Measurements from ENCODE around the gene BLZF1. TPM values are rescaled to one million over a fixed set of nuclear protein-coding genes. Genes with fewer than 3 reads are reported as not detected.

Gene BLZF1
- total RNA-seq, 1 donor: 29.7 TPM

GRCh38 chr1:169367096-169367685 is 804 bp upstream of the BLZF1 start:
- peak overlapping the region; percentile 83 for H3K4me2 ChIP-seq (ENCODE audit: insufficient read depth, low read length)
- no peaks in the 10 kb centered on the region for H4K20me1 ChIP-seq (ENCODE audit: insufficient read depth, low read length)
- no peaks in the 10 kb centered on the region for H3K9me3 ChIP-seq (ENCODE audit: low read depth, low read length)
- no peaks in the 10 kb centered on the region for H3K27me3 ChIP-seq (ENCODE audit: insufficient read depth, low read length)
- H3K36me3 ChIP-seq (ENCODE audit: insufficient read depth, low read length): peaks cover 19% of the 10 kb centered on the region
- H3K4me3 ChIP-seq (ENCODE audit: insufficient read depth, low read length): peak overlapping the region; percentile 76
- H3K79me2 ChIP-seq (ENCODE audit: insufficient read depth, low read length): peaks cover 71% of the 10 kb centered on the region
- H2AFZ ChIP-seq (ENCODE audit: low read length): peak overlapping the region; percentile 88
- peaks cover 22% of the 10 kb centered on the region for H3K4me1 ChIP-seq (ENCODE audit: insufficient read depth, low read length)
- H3K27ac ChIP-seq (ENCODE audit: low read depth, low read length): peak overlapping the region; percentile 99
- no peak for DNase-seq (ENCODE audit: insufficient read length, low spot score, missing footprints)
- no peak for TF ChIP-seq CTCF (IDR thresholded peaks at IDR 0.05; ENCODE audit: extremely low read depth, low read depth, low read length)

- peaks cover 14% of the 10 kb centered on the region for H3K4me1 ChIP-seq (ENCODE audit: insufficient read depth, low read length)
- H2AFZ ChIP-seq (ENCODE audit: low read length): peak overlapping the region; percentile 93
- H3K27me3 ChIP-seq (ENCODE audit: insufficient read depth, low read length): no peaks in the 10 kb centered on the region
- H3K79me2 ChIP-seq (ENCODE audit: insufficient read depth, low read length): peaks cover 73% of the 10 kb centered on the region
- H3K4me2 ChIP-seq (ENCODE audit: insufficient read depth, low read length): peak overlapping the region; percentile 83
- no peak for TF ChIP-seq CTCF (IDR thresholded peaks at IDR 0.05; ENCODE audit: extremely low read depth, low read depth, low read length)
- peak overlapping the region; percentile 99 for H3K27ac ChIP-seq (ENCODE audit: low read depth, low read length)
- peak overlapping the region; percentile 76 for H3K4me3 ChIP-seq (ENCODE audit: insufficient read depth, low read length)
- DNase-seq (ENCODE audit: insufficient read length, low spot score, missing footprints): no peak
- H3K36me3 ChIP-seq (ENCODE audit: insufficient read depth, low read length): peaks cover 24% of the 10 kb centered on the region
- H4K20me1 ChIP-seq (ENCODE audit: insufficient read depth, low read length): no peaks in the 10 kb centered on the region
- no peaks in the 10 kb centered on the region for H3K9me3 ChIP-seq (ENCODE audit: low read depth, low read length)
Measured at GRCh38 chr1:169368406-169368769, 393 bp downstream of the BLZF1 start.

- no peak overlapping the region for H3K4me2 ChIP-seq (ENCODE audit: insufficient read depth, low read length)
- no peaks in the 10 kb centered on the region for H3K27me3 ChIP-seq (ENCODE audit: insufficient read depth, low read length)
- H3K9me3 ChIP-seq (ENCODE audit: low read depth, low read length): no peaks in the 10 kb centered on the region
- no peak for DNase-seq (ENCODE audit: insufficient read length, low spot score, missing footprints)
- no peak overlapping the region for H3K27ac ChIP-seq (ENCODE audit: low read depth, low read length)
- H3K36me3 ChIP-seq (ENCODE audit: insufficient read depth, low read length): peaks cover 26% of the 10 kb centered on the region
- TF ChIP-seq CTCF (IDR thresholded peaks at IDR 0.05; ENCODE audit: extremely low read depth, low read depth, low read length): no peak
- H4K20me1 ChIP-seq (ENCODE audit: insufficient read depth, low read length): peaks cover 4% of the 10 kb centered on the region
- H2AFZ ChIP-seq (ENCODE audit: low read length): no peak overlapping the region
- H3K4me1 ChIP-seq (ENCODE audit: insufficient read depth, low read length): peaks cover 8% of the 10 kb centered on the region
- peaks cover 59% of the 10 kb centered on the region for H3K79me2 ChIP-seq (ENCODE audit: insufficient read depth, low read length)
- H3K4me3 ChIP-seq (ENCODE audit: insufficient read depth, low read length): no peak overlapping the region
Measured at GRCh38 chr1:169371404-169371803, 3.4 kb downstream of the BLZF1 start.

GRCh38 chr1:169381162-169381561 is 13.2 kb downstream of the BLZF1 start:
- TF ChIP-seq CTCF (IDR thresholded peaks at IDR 0.05; ENCODE audit: extremely low read depth, low read depth, low read length): no peak

More at GRCh38 chr1:169381162-169381561, 13.2 kb downstream of the BLZF1 start:
- Histone ChIP-seq H4K20me1 (ENCODE audit: insufficient read depth, low read length) (no peaks in the 10 kb centered on the region), H3K4me3 (ENCODE audit: insufficient read depth, low read length) (no peak overlapping the region), H3K4me1 (ENCODE audit: insufficient read depth, low read length) (peaks cover 3% of the 10 kb centered on the region), H2AFZ (ENCODE audit: low read length) (no peak overlapping the region), H3K9me3 (ENCODE audit: low read depth, low read length) (no peaks in the 10 kb centered on the region), H3K36me3 (ENCODE audit: insufficient read depth, low read length) (peaks cover 82% of the 10 kb centered on the region), H3K79me2 (ENCODE audit: insufficient read depth, low read length) (peaks cover 6% of the 10 kb centered on the region), H3K4me2 (ENCODE audit: insufficient read depth, low read length) (no peak overlapping the region), H3K27ac (ENCODE audit: low read depth, low read length) (no peak overlapping the region), H3K27me3 (ENCODE audit: insufficient read depth, low read length) (no peaks in the 10 kb centered on the region)
- DNase-seq (ENCODE audit: insufficient read length, low spot score, missing footprints): no peak
